ENCODE results near the gene RTTN. TPM values are rescaled to one million over a fixed set of nuclear protein-coding genes. Genes with fewer than 3 reads are reported as not detected.

RTTN gene
- total and polyA plus RNA-seq, 2 of the 13 experiments (the other 11 are each of a cell fraction or from before 2014, with no cell fraction given): 5.4 to 18.7 TPM

DNA sequence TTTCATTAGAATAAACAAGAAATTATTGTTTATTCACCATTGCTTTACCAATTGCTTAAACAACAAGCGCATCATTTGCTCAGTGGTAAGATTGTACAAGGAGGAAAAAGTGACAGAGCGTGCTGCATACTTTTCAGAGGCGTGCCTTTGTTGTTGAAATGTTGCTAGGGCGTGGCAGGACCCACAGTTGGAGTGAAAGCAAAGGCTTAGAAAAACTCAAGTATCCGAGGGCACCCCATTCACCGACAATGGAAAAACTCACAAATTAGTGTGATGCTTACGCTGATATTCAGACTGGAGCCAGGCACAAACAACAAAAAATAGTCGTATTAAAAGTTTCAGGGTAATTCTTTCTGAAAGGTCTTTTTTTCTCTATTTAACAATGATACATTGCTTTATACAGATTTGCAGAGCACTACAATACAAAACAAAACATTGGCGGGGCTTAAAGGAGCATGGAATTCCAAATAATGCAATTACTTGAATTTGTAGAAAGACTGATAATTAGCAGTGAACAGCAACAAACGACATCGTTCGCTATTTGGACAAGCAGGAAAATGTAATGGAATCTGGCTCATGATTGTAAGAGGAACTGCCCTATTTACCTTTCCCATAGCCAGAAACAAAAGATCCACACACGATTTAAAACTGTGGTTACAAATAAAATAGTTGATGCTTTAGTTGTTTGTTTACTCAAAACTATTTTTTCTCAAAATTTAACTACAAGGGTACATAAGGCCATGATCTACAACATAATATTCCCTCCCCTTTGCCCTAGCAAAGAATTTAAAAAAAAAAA is 37.8 kb upstream of the RTTN start:
- Histone ChIP-seq H3K9me3 (ENCODE audit: low read length) (no peaks in the 10 kb centered on the region), H3K9ac (ENCODE audit: insufficient read depth, low read depth, low read length) (no peak overlapping the region), H2AFZ (ENCODE audit: low read length) (no peak overlapping the region), H3K79me2 (ENCODE audit: insufficient read depth, low read length) (no peaks in the 10 kb centered on the region), H3K4me1 (ENCODE audit: insufficient read depth, low read length) (peaks cover 9% of the 10 kb centered on the region), H3K27me3 (ENCODE audit: control insufficient read depth in 1 of 2, insufficient read depth in 2 of 2, low read length in 2 of 2) (no peaks in the 10 kb centered on the region), H3K4me3 (replicated peaks in 1 of 3; ENCODE audit: insufficient read depth in 1 of 3, low read depth in 2 of 3, low read length in 3 of 3) (no peak overlapping the region), H3K27ac (ENCODE audit: extremely low read length, insufficient read depth, low read length) (no peak overlapping the region), H3K36me3 (replicated peaks in 1 of 2; ENCODE audit: control insufficient read depth in 1 of 2, insufficient read depth in 2 of 2, low read length in 2 of 2) (no peaks in the 10 kb centered on the region), H4K20me1 (ENCODE audit: insufficient read depth, low read length) (no peaks in the 10 kb centered on the region), H3K4me2 (ENCODE audit: low read depth, low read length) (peak overlapping the region; percentile 14; the same call in 1 of the 2 replicates)
- POLR2A ChIA-PET: no interaction called here
- CTCF ChIA-PET (ENCODE audit: low intra/inter-chr PET ratio, low total read pairs): no interaction called here
- FAIRE-seq (no peak), DNase-seq (ENCODE audit: low spot score) (peak; percentile 12), ATAC-seq (no peak)
- intact Hi-C loops (cut with micrococcal nuclease; ENCODE audit: unreplicated experiment): no loop called here
- BruUV-seq (replicated peaks): no TSS peak
- in situ Hi-C loops (cut with HindIII; ENCODE audit: extremely low pct_ligation_motif_present, low pct_unique_long_range_greater_than_20kb): no loop called here
- WGBS (ENCODE audit: low lambda C conversion rate): 34% methylated on average over 13 of the region's 13 CpGs
- TF ChIP-seq NRL (CRISPR knock-in tag; IDR thresholded peaks at IDR 0.05; ENCODE audit: borderline replicate concordance) (no peak), NR0B2 (CRISPR knock-in tag; IDR thresholded peaks at IDR 0.05) (no peak), GZF1 (CRISPR knock-in tag; IDR thresholded peaks at IDR 0.05) (no peak), MAFK (conservative IDR thresholded peaks at IDR 0.05 in 1 of 2, IDR thresholded peaks at IDR 0.05 in 1 of 2; ENCODE audit: low read length in 2 of 2) (no peak), ZNF501 (CRISPR knock-in tag; IDR thresholded peaks at IDR 0.05) (no peak), NR2C2 (CRISPR knock-in tag; IDR thresholded peaks at IDR 0.05; ENCODE audit: borderline replicate concordance) (no peak), TBX3 (IDR thresholded peaks at IDR 0.05; ENCODE audit: borderline replicate concordance) (no peak), HNF4G (IDR thresholded peaks at IDR 0.05; ENCODE audit: borderline replicate concordance, low read depth, low read length) (no peak), HNF4G (CRISPR knock-in tag; IDR thresholded peaks at IDR 0.05; ENCODE audit: borderline replicate concordance, low read depth) (no peak), MXD1 (CRISPR knock-in tag; IDR thresholded peaks at IDR 0.05) (no peak), E2F2 (CRISPR knock-in tag; IDR thresholded peaks at IDR 0.05; ENCODE audit: borderline replicate concordance) (no peak)
- TF ChIP-seq, protein P1, sequence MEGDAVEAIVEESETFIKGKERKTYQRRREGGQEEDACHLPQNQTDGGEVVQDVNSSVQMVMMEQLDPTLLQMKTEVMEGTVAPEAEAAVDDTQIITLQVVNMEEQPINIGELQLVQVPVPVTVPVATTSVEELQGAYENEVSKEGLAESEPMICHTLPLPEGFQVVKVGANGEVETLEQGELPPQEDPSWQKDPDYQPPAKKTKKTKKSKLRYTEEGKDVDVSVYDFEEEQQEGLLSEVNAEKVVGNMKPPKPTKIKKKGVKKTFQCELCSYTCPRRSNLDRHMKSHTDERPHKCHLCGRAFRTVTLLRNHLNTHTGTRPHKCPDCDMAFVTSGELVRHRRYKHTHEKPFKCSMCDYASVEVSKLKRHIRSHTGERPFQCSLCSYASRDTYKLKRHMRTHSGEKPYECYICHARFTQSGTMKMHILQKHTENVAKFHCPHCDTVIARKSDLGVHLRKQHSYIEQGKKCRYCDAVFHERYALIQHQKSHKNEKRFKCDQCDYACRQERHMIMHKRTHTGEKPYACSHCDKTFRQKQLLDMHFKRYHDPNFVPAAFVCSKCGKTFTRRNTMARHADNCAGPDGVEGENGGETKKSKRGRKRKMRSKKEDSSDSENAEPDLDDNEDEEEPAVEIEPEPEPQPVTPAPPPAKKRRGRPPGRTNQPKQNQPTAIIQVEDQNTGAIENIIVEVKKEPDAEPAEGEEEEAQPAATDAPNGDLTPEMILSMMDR (CRISPR knock-in tag; IDR thresholded peaks at IDR 0.05): no peak
- TF ChIP-seq, protein P2, sequence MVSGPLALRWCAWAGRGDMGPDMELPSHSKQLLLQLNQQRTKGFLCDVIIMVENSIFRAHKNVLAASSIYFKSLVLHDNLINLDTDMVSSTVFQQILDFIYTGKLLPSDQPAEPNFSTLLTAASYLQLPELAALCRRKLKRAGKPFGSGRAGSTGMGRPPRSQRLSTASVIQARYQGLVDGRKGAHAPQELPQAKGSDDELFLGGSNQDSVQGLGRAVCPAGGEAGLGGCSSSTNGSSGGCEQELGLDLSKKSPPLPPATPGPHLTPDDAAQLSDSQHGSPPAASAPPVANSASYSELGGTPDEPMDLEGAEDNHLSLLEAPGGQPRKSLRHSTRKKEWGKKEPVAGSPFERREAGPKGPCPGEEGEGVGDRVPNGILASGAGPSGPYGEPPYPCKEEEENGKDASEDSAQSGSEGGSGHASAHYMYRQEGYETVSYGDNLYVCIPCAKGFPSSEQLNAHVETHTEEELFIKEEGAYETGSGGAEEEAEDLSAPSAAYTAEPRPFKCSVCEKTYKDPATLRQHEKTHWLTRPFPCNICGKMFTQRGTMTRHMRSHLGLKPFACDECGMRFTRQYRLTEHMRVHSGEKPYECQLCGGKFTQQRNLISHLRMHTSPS (CRISPR knock-in tag; IDR thresholded peaks at IDR 0.05; ENCODE audit: low read depth): no peak
- TF ChIP-seq, protein P3, sequence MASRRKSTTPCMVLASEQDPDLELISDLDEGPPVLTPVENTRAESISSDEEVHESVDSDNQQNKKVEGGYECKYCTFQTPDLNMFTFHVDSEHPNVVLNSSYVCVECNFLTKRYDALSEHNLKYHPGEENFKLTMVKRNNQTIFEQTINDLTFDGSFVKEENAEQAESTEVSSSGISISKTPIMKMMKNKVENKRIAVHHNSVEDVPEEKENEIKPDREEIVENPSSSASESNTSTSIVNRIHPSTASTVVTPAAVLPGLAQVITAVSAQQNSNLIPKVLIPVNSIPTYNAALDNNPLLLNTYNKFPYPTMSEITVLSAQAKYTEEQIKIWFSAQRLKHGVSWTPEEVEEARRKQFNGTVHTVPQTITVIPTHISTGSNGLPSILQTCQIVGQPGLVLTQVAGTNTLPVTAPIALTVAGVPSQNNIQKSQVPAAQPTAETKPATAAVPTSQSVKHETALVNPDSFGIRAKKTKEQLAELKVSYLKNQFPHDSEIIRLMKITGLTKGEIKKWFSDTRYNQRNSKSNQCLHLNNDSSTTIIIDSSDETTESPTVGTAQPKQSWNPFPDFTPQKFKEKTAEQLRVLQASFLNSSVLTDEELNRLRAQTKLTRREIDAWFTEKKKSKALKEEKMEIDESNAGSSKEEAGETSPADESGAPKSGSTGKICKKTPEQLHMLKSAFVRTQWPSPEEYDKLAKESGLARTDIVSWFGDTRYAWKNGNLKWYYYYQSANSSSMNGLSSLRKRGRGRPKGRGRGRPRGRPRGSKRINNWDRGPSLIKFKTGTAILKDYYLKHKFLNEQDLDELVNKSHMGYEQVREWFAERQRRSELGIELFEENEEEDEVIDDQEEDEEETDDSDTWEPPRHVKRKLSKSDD (CRISPR knock-in tag; IDR thresholded peaks at IDR 0.05; ENCODE audit: low read depth): no peak
